ENCODE results near the gene LRRC14B.

LRRC14B gene

DNA sequence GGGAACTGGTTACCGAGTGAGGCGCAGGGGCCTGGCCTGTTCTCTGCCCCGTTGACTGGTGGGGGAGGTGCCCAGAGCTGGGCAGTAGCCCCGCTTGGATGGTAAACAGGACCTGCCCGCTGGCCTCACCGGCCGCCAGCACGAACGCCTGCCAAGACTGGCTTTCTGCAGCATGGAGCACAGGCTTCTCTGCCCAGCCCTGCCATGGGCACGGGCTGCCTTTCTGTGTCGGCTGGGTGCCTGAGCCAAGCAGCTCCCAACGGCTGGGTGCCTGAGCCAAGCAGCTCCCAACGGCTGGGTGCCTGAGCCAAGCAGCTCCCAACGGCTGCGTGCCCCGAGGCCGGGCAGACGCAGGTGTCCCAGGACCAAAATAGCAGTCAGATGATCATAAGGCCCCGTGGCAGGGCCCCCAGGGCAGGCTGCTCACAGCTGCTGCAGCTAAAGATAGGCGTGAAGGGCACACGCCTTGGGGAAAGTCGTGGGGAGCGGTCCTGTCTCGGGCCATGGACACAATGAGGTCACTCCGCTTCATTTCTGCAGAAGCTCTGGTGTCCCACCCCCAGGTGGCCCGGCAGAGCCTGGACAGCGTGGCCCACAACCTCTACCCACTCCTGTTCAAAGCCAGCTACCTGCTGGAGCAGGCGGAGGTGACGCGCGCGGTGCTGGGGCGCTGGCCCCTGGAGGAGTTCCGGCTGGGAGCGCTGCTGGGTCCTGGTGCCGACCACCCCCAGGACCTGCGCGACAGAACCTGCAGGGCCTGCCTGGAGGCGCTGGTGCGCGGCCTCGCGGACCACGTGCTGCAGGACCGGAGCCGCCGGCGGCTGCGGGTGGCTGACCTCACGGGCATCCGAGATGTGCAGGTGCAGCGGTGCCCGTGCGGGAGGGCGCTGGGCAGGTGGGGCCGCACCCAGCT is at the start of gene LRRC14B:
Gene LRRC14B, plus strand, starts transcription at position 460 of the 913 bp plus-strand sequence. Its CDS starts 44 bp downstream, at position 504.
- peaks cover 2 to 25% (median 17%) of the 10 kb centered on the region in 5 donors for H3K4me1 ChIP-seq (ENCODE audit: control insufficient read depth in 5 of 5, insufficient read depth in 5 of 5, low read length in 5 of 5)
- no peak within 1 kb of the TSS for H3K4me3 ChIP-seq (ENCODE audit: low read depth in 1 of 5, low read length in 5 of 5)
- H3K9me3 ChIP-seq (ENCODE audit: control insufficient read depth in 5 of 5, low read length in 5 of 5) = no peaks in the 10 kb centered on the region
- H3K9ac ChIP-seq (ENCODE audit: low read length in 5 of 5) = no peak within 1 kb of the TSS
- peaks cover 2 to 10% (median 6%) of the 10 kb centered on the region in 5 donors for H3K27me3 ChIP-seq (ENCODE audit: control insufficient read depth in 5 of 5, insufficient read depth in 4 of 5, low read length in 5 of 5)
- no peak within 1 kb of the TSS for H3K27ac ChIP-seq (ENCODE audit: low read depth, low read length)
- no peaks in the 10 kb centered on the region for H3K36me3 ChIP-seq (ENCODE audit: control insufficient read depth in 5 of 5, insufficient read depth in 5 of 5, low read length in 5 of 5)

DNA sequence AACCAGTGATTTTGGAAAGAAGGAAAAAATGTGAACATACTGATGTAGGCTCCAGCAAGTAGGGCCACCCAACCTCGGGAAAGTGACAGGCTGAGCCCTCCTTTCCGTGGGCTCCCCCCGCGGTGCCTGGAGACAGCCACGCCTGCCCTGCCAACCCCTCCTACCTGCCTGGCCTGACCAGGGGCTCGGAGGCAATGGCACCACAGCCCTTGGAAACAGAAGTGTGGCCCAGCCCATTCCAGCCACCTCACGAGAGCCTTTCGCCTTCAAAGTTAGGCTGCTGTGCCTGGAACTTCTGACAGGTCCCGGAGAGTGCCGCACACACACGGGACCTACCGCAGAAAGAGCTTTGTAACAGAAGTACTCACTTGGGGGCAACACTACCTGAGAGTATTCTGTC is 49.5 kb upstream of the LRRC14B start:
- Histone ChIP-seq H3K9me3 (ENCODE audit: control insufficient read depth in 5 of 5, low read length in 5 of 5) (peaks cover 0 to 10% (median 6%) of the 10 kb centered on the region in 5 donors), H3K4me1 (ENCODE audit: control insufficient read depth in 5 of 5, insufficient read depth in 5 of 5, low read length in 5 of 5) (no peaks in the 10 kb centered on the region), H3K27me3 (ENCODE audit: control insufficient read depth in 5 of 5, insufficient read depth in 4 of 5, low read length in 5 of 5) (peaks cover 0 to 15% (median 4%) of the 10 kb centered on the region in 5 donors), H3K36me3 (ENCODE audit: control insufficient read depth in 5 of 5, insufficient read depth in 5 of 5, low read length in 5 of 5) (no peaks in the 10 kb centered on the region), H3K9ac (ENCODE audit: low read length in 5 of 5) (no peak overlapping the region), H3K27ac (ENCODE audit: low read depth, low read length) (no peak overlapping the region), H3K4me3 (ENCODE audit: low read depth in 1 of 5, low read length in 5 of 5) (no peak overlapping the region)

DNA sequence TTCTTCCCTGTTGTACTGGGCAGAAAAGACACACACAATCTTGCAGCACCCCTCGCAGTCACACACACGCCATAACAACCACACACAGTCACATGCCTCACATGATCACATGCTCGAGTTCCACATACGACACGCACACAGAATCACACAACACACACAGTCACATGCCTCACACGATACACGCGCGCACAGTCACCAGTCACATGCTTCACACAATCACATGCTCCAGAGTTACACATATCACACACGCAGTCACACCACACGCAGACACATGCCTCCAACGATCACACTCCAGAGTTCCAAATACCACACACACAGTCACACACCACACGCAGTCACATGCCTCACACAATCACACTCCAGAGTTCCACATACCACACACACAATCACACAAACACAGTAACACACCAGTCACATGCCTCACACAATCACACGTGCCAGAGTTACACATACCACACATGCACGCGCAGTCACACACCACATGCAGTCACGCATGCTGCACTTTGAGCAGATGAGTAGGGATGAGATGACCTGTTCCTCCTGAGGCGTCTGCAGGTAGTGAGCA is 49.0 kb upstream of the LRRC14B start:
- no peaks in the 10 kb centered on the region for H3K4me1 ChIP-seq (ENCODE audit: control insufficient read depth in 5 of 5, insufficient read depth in 5 of 5, low read length in 5 of 5)
- H3K4me3 ChIP-seq (ENCODE audit: low read depth in 1 of 5, low read length in 5 of 5) = no peak overlapping the region
- no peaks in the 10 kb centered on the region for H3K36me3 ChIP-seq (ENCODE audit: control insufficient read depth in 5 of 5, insufficient read depth in 5 of 5, low read length in 5 of 5)
- peaks cover 4 to 16% (median 12%) of the 10 kb centered on the region in 5 donors for H3K9me3 ChIP-seq (ENCODE audit: control insufficient read depth in 5 of 5, low read length in 5 of 5)
- no peak overlapping the region for H3K9ac ChIP-seq (ENCODE audit: low read length in 5 of 5)
- no peak overlapping the region for H3K27ac ChIP-seq (ENCODE audit: low read depth, low read length)
- H3K27me3 ChIP-seq (ENCODE audit: control insufficient read depth in 5 of 5, insufficient read depth in 4 of 5, low read length in 5 of 5) = peaks cover 0 to 15% (median 4%) of the 10 kb centered on the region in 5 donors

DNA sequence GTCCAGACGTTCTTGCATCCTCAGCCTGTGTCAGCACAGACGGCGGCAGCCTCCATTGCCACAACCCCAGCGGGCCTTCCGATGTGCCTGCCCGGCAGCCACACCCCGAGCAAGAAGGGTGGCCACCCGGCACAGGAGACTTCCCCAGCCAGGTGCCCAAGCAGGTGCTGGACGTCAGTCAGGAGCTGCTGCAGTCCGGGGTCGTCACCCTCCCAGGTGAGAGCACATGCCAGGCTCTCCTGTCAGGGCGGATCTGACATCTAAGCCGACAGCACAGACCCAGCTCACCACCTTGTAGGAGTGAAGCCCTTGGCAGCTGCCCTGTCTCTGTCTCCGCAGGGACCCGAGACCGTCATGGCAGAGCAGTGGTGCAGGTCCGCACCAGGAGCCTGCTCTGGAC is 48.3 kb upstream of the LRRC14B start:
- H3K36me3 ChIP-seq (ENCODE audit: control insufficient read depth in 5 of 5, insufficient read depth in 5 of 5, low read length in 5 of 5) = no peaks in the 10 kb centered on the region
- H3K27ac ChIP-seq (ENCODE audit: low read depth, low read length) = no peak overlapping the region
- H3K27me3 ChIP-seq (ENCODE audit: control insufficient read depth in 5 of 5, insufficient read depth in 4 of 5, low read length in 5 of 5) = peaks cover 0 to 15% (median 4%) of the 10 kb centered on the region in 5 donors
- H3K9me3 ChIP-seq (ENCODE audit: control insufficient read depth in 5 of 5, low read length in 5 of 5) = peaks cover 11 to 23% (median 19%) of the 10 kb centered on the region in 5 donors
- H3K4me1 ChIP-seq (ENCODE audit: control insufficient read depth in 5 of 5, insufficient read depth in 5 of 5, low read length in 5 of 5) = no peaks in the 10 kb centered on the region
- H3K4me3 ChIP-seq (ENCODE audit: low read depth in 1 of 5, low read length in 5 of 5) = no peak overlapping the region
- H3K9ac ChIP-seq (ENCODE audit: low read length in 5 of 5) = no peak overlapping the region

DNA sequence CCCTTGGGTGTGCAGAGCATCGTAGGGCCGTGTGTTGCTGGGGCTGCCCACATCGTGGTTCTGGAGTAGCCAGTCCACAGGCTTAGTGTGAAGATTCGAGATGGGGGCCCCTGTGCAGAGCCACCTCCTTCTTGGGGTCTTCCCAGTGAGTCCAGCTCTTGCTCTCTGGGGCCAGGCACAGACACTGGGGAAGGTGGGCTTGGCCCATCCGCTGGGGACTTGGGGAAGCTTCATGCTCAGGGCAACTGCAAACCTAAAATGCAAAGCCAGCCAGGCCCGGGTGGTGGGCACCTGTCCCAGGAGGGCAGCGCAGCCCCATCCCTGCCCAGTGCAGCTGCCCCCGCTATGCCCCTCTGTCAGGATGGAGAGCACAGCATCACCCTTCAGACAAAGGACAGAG is 46.4 kb upstream of the LRRC14B start:
- H3K4me1 ChIP-seq (ENCODE audit: control insufficient read depth in 5 of 5, insufficient read depth in 5 of 5, low read length in 5 of 5) = no peaks in the 10 kb centered on the region
- H3K9ac ChIP-seq (ENCODE audit: low read length in 5 of 5) = no peak overlapping the region
- H3K27ac ChIP-seq (ENCODE audit: low read depth, low read length) = no peak overlapping the region
- H3K36me3 ChIP-seq (ENCODE audit: control insufficient read depth in 5 of 5, insufficient read depth in 5 of 5, low read length in 5 of 5) = no peaks in the 10 kb centered on the region
- H3K4me3 ChIP-seq (ENCODE audit: low read depth in 1 of 5, low read length in 5 of 5) = no peak overlapping the region
- H3K27me3 ChIP-seq (ENCODE audit: control insufficient read depth in 5 of 5, insufficient read depth in 4 of 5, low read length in 5 of 5) = peaks cover 0 to 13% (median 2%) of the 10 kb centered on the region in 5 donors
- H3K9me3 ChIP-seq (ENCODE audit: control insufficient read depth in 5 of 5, low read length in 5 of 5) = peaks cover 12 to 27% (median 24%) of the 10 kb centered on the region in 5 donors

DNA sequence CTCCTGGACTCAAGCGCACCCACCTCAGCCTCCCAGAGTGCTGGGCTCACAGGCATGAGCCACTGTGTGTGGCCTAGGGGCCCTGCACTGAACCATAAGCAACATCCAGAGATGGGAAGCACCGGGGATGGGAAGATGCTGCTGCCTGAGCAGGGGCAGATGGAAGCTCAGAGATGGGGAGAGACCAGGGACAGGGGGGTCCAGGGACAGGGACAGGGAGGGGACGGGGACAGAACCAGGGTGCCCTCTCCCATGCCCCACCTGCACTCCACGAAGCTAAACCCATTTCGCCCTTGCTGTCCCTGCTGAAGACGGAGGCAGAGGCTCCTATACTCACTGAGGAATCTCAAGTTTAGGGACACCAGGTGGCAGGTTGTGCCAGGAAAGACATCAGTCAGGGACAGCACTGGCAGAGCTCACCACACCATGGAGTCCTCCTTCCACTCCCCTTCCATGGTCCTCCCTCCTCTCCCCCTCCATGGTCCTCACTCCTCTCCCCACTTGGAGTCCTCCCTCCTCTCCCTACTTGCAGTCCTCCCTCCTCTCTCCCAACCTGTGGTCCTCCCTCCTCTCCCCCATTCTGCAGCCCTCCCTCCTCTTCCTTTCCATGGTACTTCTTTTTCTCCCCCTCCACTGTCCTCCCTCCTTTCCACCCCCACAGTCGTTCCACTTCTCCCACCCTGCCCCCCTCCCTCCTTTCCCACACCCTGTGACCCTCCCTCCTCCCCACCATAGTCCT is 45.5 kb upstream of the LRRC14B start:
- Histone ChIP-seq H3K4me3 (ENCODE audit: low read depth in 1 of 5, low read length in 5 of 5) (no peak overlapping the region), H3K4me1 (ENCODE audit: control insufficient read depth in 5 of 5, insufficient read depth in 5 of 5, low read length in 5 of 5) (no peaks in the 10 kb centered on the region), H3K9ac (ENCODE audit: low read length in 5 of 5) (no peak overlapping the region), H3K36me3 (ENCODE audit: control insufficient read depth in 5 of 5, insufficient read depth in 5 of 5, low read length in 5 of 5) (no peaks in the 10 kb centered on the region), H3K27me3 (ENCODE audit: control insufficient read depth in 5 of 5, insufficient read depth in 4 of 5, low read length in 5 of 5) (peaks cover 0 to 13% (median 2%) of the 10 kb centered on the region in 5 donors), H3K9me3 (ENCODE audit: control insufficient read depth in 5 of 5, low read length in 5 of 5) (peaks cover 12 to 27% (median 24%) of the 10 kb centered on the region in 5 donors), H3K27ac (ENCODE audit: low read depth, low read length) (no peak overlapping the region)

DNA sequence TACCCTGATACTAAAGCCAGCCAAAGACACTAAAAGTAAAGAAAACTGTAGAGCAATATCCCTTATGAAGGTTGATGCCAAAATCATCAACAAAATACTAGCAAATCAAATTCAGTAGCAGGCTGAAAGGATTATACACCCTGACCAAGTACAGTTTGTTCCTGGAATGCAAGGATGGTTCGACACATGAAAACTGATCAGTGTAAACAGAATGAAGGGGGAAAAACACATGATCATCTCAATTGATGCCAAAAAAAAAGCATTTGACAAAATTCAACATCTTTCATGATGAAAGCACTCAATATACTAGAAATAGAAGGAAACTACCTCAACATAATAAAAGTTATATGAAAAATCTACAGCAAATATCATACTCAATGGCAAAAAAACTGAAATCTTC is 43.5 kb upstream of the LRRC14B start:
- peak overlapping the region in 1 of 5 donors; percentile 48 for H3K4me3 ChIP-seq (ENCODE audit: low read depth in 1 of 5, low read length in 5 of 5)
- no peaks in the 10 kb centered on the region for H3K4me1 ChIP-seq (ENCODE audit: control insufficient read depth in 5 of 5, insufficient read depth in 5 of 5, low read length in 5 of 5)
- H3K9me3 ChIP-seq (ENCODE audit: control insufficient read depth in 5 of 5, low read length in 5 of 5) = peaks cover 12 to 27% (median 24%) of the 10 kb centered on the region in 5 donors
- no peaks in the 10 kb centered on the region for H3K36me3 ChIP-seq (ENCODE audit: control insufficient read depth in 5 of 5, insufficient read depth in 5 of 5, low read length in 5 of 5)
- no peak overlapping the region for H3K27ac ChIP-seq (ENCODE audit: low read depth, low read length)
- peaks cover 0 to 7% (median 0%) of the 10 kb centered on the region in 5 donors for H3K27me3 ChIP-seq (ENCODE audit: control insufficient read depth in 5 of 5, insufficient read depth in 4 of 5, low read length in 5 of 5)
- H3K9ac ChIP-seq (ENCODE audit: low read length in 5 of 5) = no peak overlapping the region

DNA sequence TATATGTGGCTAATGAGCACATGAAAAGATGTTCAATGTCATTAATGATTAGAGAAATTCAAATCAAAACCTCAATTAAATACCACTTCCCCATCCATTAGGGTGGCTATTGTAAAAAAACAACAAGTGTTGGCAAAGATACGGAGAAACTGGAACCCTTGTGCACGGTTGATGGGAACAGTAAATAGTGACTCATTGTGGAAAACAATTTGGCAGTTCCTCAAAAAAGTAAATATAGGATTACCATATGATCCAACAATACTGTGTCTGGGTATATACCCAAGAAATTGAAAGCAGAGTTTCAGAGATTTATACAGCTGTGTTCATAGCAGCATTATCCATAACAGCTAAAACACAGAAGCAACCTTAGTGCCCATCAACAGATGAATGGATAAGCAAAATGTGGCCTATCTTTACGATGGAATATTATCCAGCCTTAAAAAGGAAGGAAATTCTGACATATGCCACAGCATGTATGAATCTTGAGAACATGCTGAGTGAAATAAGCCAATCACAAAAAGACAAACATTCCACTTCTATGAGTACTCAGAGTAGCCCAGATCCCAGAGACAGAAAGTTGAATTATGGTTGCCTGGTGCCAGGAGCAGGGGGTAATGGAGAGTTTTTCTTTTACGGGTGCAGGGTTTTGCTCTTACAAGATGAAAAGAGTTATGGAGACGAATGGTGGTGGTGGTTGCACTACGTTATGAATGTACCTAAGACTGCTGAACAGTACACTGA is 41.4 kb upstream of the LRRC14B start:
- peaks cover 12 to 27% (median 24%) of the 10 kb centered on the region in 5 donors for H3K9me3 ChIP-seq (ENCODE audit: control insufficient read depth in 5 of 5, low read length in 5 of 5)
- no peaks in the 10 kb centered on the region for H3K36me3 ChIP-seq (ENCODE audit: control insufficient read depth in 5 of 5, insufficient read depth in 5 of 5, low read length in 5 of 5)
- H3K9ac ChIP-seq (ENCODE audit: low read length in 5 of 5) = no peak overlapping the region
- H3K4me3 ChIP-seq (ENCODE audit: low read depth in 1 of 5, low read length in 5 of 5) = no peak overlapping the region
- H3K4me1 ChIP-seq (ENCODE audit: control insufficient read depth in 5 of 5, insufficient read depth in 5 of 5, low read length in 5 of 5) = no peaks in the 10 kb centered on the region
- H3K27me3 ChIP-seq (ENCODE audit: control insufficient read depth in 5 of 5, insufficient read depth in 4 of 5, low read length in 5 of 5) = peaks cover 0 to 6% (median 2%) of the 10 kb centered on the region in 5 donors
- H3K27ac ChIP-seq (ENCODE audit: low read depth, low read length) = no peak overlapping the region

DNA sequence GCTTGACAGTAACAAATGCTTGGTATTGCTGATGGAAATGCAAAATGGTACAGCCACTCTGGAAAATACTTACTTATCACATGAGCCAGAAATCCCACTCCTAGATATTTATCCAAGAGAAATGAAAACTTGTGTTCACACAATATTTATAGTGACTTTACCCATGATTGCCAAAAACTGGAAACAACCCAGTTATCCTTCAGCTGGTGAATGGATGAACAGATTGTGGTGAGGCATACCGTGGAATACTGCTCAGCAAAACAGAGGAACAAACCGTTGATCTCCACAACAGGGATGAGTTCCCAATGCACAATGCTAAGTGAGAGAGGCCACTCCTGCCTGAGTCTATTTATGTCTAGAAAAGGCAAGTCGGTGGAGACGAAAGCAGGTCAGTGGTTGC is 40.5 kb upstream of the LRRC14B start:
- Histone ChIP-seq H3K27me3 (ENCODE audit: control insufficient read depth in 5 of 5, insufficient read depth in 4 of 5, low read length in 5 of 5) (peaks cover 0 to 2% (median 0%) of the 10 kb centered on the region in 5 donors), H3K4me1 (ENCODE audit: control insufficient read depth in 5 of 5, insufficient read depth in 5 of 5, low read length in 5 of 5) (no peaks in the 10 kb centered on the region), H3K9me3 (ENCODE audit: control insufficient read depth in 5 of 5, low read length in 5 of 5) (peaks cover 12 to 27% (median 24%) of the 10 kb centered on the region in 5 donors), H3K27ac (ENCODE audit: low read depth, low read length) (no peak overlapping the region), H3K36me3 (ENCODE audit: control insufficient read depth in 5 of 5, insufficient read depth in 5 of 5, low read length in 5 of 5) (no peaks in the 10 kb centered on the region), H3K4me3 (ENCODE audit: low read depth in 1 of 5, low read length in 5 of 5) (no peak overlapping the region), H3K9ac (ENCODE audit: low read length in 5 of 5) (no peak overlapping the region)
